Testis (tissue), 2 donors: ENCODE data around the gene SERPINE2.

Experiments
- POLR2A ChIP-seq: fragments of 450-650 bp; IDR thresholded peaks from one replicate; pipeline ENCODE4 v1.6.1; 2017; ENCODE audit warnings: antibody characterized with exemption, mild to moderate bottlenecking, moderate library complexity
- TF ChIP-seq, protein P1 (sequence below), 3 experiments: fragments of 450-650 bp in 2 of 3; fragments of 200-600 bp in 1 of 3; sonication (generic) in 1 of 3; IDR thresholded peaks; one replicate each; pipeline ENCODE4 v1.5.1; 2016 to 2019; ENCODE audit warnings: antibody characterized with exemption in 3 of 3, mild to moderate bottlenecking in 2 of 3, moderate library complexity in 1 of 3

DNA sequence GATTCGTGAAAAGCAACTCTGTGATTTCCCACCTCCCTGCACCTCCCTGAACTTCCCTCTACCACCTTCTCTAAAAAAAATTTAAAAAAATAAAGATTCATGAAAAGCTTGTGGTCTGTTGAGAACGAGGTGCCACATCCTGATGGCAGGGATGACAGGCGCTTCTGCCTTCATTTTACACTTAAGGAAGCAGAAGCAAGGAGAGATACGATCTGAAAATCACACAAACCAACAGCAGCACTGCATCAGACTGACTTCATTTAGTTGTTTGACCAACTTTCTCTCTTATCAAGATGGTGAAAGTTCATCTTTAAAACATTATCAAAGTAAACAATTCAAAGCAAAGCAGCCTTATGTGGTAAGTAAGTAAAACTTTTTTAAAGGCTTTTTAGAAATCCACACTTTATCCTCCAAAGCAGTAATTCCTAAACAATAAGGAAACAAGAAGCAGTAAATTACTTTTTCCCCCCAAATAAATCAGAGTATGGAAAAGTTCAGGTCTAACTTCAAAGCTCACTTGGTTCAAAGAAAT lies 109.4 kb downstream of the SERPINE2 start:
- TF ChIP-seq, protein P1, sequence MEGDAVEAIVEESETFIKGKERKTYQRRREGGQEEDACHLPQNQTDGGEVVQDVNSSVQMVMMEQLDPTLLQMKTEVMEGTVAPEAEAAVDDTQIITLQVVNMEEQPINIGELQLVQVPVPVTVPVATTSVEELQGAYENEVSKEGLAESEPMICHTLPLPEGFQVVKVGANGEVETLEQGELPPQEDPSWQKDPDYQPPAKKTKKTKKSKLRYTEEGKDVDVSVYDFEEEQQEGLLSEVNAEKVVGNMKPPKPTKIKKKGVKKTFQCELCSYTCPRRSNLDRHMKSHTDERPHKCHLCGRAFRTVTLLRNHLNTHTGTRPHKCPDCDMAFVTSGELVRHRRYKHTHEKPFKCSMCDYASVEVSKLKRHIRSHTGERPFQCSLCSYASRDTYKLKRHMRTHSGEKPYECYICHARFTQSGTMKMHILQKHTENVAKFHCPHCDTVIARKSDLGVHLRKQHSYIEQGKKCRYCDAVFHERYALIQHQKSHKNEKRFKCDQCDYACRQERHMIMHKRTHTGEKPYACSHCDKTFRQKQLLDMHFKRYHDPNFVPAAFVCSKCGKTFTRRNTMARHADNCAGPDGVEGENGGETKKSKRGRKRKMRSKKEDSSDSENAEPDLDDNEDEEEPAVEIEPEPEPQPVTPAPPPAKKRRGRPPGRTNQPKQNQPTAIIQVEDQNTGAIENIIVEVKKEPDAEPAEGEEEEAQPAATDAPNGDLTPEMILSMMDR (IDR thresholded peaks at IDR 0.05) = no peak
- no peak for TF ChIP-seq POLR2A
